HG03439 (cell line): ENCODE results near the gene APOBEC3H.

Source experiments
- ATAC-seq: cut with Tn5 transposase; IDR thresholded peaks from one replicate; pipeline ENCODE4 v1.9.1; 2021; ENCODE audit warnings: mild to moderate bottlenecking, moderate library complexity; ENCODE audit not compliant: unreplicated experiment

The APOBEC3H gene

DNA sequence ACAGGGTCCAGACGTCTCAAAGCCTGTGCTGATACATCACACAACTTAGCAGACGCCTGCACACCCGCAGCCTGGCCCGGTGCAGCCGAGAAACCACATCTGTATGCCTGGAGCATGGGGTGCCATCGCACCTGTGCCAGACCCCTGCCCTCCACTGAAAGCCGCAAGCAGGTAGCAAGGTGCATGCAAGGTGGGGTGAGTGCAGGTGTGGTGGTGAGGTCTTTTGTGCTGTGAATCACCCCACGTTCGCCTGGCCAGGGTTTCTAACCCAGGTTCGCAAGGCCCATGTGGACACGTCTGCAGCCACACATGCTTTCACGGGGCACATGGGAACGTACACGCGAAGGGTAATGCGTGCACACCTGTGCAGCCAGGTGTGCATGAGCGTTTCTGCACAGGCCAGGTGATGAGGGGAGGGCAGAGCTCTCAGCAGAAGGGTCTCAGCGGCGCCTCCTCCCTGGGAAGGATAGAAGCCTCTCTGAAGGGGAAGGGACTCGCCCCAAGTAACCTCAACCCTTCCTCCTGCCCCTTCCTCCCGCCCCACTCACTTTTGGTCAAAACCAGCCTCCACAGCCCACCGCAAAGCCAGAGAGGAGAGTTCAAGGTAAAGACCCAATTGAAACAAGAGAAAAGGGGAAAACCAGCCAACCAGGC, 36.0 kb downstream of the APOBEC3H start:
- no peak for ATAC-seq

DNA sequence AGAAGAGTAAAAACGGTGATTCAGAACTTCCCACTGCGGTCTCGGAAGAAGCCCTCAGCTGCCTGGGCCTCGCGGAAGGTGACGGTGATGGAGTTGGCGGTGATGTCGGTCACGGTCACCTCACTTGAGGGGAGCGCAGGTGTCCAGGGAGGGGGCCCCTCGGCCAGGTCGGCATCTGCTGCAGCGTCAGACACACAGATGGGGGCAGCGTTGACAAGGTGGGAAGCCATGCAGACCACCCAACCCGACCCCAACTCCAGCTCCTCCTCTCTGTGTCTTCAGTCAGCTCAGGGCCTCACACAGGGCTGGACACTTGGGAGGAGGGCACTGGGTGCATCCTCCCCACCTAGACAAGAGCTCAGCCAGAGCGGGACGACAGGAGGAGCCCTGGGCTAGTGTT, 36.8 kb downstream of the APOBEC3H start:
- no peak for ATAC-seq

DNA sequence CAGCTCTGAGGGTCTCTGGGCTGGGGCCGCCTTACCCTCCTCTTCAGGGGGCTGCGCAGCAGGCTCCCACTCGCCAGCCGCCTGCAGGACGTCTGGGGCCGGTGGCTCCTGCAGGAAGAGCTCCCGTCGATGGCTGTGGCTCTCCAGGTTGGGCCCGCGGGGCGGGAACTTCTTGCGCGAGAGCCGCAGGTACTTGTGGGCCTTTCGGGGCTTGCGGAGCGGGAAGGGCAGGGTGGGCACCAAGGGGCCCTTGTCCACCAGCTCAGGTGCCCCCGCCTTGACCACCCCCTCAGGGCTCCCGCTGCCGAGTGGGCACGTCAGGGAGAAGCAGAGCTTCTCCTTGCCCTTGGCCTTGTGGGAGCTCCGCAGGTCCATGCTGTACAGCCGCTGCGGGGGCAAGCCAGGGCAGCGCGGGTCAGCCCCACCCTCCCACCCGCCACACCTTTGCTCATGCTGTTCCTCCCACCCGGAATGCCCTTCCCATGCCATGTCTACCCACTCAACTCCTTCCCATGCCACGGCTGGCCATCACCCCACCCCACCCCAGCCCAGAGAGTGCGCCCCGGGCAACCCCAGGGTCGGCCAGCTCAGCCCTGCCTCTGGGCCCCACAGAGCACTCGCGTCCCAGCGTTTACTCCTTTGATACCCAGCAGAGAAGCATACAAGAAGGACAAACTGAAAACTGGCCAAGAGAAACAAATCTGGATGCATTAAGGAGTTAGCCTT, 37.5 kb downstream of the APOBEC3H start:
- no peak for ATAC-seq

DNA sequence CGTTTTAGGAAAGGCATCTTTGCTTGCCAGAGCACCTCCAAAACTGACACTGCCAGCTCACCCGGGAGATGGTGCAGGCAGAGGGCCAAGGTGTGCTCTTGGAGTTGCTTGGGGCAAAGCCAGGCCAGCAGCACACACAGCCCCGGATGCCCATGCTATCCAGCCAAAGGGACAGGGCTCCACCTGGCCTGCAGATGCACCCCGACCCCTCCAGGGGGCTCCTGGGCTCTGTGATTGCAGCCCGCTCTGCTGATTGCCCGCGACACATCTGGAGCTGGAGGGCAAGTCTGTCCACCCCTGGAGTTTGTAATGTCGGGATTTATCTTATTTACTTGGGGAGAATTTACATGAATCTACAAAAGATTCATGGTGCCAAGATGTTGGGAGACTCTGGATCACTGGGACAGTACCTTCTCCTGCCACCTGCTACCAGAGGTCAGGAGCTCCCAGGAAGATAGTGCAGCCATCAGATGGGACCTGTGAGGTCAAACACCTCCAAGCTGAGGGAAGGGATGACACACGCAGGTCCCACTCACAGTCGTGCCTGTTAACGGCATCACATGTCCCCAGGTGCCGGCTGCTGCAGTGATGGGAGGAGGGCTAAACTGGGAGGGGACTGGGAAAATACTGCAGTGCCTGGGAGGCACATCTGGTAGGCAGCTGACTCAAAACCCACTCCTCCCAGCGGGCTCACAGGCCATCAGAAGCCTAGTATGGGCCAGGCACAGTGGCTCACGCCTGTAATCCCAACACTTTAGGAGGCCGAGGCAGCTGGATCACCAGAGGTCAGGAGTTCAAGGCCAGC, 38.2 kb downstream of the APOBEC3H start:
- no peak for ATAC-seq

DNA sequence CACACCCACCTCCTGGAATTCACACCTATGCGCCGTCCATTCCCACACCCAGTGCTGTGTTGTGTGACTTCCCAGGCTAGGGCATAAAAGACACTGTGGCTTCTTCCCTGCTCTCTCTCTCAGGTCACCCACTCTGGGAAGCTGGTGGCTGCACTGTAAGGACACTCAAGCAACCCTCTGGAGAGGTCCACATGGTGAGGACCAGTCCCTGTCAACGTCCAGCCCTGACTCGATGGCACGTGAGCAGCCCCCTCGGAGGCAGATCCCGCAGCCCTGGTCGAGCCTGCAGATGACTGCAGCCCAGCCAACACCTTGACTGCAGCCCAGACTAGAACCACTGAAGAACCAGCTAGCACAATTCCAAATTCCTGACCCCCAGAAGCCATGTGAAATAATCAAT, 39.3 kb downstream of the APOBEC3H start:
- ATAC-seq = no peak

DNA sequence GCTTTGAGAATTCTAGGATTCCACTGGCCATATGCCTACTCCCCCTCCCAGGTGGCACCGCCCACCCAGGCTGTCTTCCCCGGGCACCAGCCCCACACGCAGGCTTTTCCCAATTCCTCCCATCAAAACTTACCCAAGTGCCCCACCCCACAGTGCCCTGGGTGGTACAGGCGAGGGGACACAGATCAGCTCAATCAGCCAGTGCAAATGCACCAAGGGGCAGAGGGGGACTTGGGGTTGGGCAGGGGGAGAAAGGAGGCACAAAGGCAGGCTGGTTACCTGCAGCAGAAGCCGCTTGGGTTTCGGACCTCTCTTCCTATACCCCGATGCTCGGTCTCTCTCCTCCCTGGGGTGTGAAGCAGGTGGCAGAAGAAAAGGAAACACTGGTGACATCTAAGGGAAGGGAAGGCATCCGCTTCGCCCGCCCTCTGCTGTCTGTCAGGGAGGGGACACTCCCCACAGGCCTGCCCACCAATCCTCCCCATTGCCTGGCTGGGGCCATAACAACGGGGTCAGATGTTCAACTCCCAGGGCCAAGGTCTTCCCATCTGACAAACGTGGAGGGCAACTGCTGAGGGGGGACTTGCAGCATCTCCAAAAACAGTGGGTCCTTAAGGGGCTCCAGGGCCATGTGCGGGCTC, 41.4 kb downstream of the APOBEC3H start:
- no peak for ATAC-seq

DNA sequence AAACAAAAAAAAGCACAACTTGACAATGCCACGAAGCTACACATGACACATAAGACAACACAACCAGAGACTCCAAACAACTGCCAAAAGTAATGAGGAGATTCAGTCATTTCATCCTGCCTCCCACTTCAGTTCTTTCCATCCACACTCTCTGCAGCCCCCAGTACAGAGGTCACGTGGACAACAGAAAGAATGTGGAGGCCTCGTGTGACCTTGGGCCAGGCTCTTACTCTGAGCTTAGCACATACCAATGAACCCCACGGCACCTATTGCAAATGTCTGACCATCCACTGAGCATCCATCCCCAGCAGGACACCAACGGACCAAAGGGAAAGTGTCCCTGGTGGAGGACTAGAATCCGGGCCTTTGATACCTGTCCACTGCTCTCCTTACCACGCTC, 42.9 kb downstream of the APOBEC3H start:
- ATAC-seq = no peak

DNA sequence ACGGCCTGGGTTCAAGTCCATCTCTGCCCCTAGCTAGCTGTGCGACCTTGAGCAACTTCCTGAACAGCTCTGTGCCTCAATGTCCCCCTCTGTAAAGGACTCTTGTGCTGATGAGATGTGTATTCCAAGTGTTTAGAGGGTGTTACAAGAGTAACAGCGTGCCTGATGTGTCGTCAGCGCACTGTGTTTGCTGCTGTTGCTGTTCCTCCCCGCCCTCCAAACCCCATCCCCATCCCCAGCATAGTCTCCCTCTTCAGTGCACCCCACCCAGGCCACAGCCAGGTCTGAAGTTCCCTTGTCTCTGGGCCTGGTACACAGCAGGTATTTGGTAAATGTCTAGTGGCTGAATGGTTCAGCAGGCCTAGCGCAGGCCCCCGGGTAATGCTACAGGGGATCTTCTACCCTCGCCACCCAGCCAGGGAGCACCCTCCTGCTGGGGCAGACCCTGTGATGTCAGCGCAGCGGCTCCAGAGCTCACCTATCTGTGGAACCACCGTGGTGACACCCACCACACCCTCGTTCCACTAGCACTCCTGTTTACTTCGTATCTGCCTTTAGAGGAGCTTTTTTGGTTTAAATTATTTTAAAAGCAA, 45.1 kb downstream of the APOBEC3H start:
- no peak for ATAC-seq

DNA sequence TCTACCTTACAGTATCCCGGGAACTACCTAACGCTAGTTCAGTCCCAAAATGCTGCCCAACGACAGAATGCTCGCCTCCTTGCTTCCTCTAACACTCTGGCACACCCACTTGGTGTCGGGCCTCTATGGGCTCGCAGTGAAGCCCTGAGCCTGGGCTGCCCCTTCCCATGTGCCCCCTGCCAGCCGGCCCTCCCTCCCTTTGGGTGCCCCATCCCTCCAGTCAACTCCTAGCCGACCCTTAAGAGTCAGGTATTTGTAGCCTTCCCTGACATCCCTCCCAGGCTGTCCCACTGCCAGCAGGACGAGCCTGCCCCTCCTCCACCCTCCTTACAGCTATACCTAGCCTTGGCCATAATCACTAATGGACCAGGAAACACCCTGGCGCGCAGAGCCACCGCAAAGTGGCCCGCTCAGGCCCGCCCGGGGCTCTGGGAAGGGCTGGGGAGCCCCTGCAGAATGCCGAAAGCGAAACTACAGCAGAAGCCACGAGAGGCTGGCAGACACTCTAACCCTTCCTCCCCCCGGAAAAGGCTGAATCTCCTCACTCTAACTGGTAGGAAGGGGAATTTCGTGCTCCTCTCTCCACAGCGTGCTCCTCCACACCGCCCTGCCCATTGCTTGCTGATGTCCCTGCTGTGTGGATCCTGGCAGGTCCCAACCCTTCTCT, 47.2 kb downstream of the APOBEC3H start:
- ATAC-seq = peak; percentile 31

DNA sequence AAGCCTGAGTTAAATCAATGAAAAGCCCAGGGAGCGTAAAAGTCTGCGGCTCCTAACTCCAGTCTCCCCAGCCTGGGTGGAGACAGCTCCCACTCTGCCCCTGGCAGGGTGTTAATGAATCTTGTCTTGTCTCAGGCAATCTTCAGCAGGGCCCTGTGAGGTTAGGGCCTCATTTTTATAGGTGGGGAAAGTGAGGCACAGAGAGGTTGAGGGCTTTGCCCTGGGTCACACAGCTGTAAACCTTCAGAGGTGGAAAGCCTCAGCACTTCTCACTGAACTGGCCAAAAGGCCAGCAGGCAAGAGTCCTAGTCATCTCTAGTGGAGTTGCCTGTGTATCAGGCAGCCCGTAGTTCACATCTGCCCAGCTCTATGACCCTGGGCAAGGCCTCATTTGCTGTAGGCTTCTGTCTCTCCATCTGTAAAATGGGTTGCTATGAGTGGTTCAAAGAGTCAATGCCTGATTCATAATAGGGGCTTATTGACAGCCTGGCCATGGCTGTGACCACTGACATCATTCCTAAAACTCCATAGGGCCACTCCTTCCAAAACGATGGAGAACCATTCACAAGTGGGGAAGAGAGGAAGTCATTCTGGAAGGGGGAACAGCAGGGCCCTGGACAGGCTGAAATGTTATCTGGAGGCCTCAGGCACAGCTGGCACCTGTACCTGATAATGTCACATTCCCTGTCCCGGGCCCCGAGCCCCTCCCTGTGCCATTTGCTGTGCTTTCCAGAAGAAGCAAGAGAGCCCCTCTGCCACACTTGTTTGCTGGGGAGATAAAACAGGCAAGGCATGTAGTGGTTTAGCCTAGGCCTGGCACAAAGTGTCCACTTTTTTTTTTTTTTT, 49.4 kb downstream of the APOBEC3H start:
- ATAC-seq = no peak

DNA sequence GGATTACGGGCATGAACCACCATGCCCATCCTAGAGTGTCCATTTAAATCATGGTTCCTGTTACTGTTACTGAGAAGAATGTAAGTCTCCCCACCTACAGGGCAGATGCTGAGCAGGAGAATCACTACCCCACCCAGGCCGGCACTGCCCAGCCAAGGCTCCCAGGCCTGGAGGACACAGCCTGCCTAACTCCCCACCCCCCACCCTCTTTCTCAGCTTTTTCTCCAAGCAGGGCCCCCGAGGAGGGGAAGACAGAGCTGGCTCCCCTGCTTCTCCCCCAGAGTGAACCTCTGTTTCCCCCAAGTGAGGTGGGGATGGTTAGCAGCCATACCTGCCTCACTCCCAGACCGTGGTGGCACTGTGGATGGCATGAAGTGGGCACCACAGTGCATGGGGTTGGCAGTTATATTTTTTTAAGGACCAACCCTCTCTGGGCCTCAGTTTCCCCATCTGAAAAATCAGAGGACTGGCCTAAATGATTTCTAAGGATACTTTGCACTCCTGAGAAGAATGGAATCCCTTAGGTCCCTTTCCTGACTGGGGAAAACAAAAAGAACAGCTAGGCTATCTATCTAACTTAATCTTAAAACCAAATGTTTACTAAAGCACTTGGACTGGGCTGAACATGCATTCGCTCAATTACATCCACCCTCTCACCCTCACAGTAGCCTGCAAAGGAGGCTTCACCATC, 50.4 kb downstream of the APOBEC3H start:
- ATAC-seq = no peak

DNA sequence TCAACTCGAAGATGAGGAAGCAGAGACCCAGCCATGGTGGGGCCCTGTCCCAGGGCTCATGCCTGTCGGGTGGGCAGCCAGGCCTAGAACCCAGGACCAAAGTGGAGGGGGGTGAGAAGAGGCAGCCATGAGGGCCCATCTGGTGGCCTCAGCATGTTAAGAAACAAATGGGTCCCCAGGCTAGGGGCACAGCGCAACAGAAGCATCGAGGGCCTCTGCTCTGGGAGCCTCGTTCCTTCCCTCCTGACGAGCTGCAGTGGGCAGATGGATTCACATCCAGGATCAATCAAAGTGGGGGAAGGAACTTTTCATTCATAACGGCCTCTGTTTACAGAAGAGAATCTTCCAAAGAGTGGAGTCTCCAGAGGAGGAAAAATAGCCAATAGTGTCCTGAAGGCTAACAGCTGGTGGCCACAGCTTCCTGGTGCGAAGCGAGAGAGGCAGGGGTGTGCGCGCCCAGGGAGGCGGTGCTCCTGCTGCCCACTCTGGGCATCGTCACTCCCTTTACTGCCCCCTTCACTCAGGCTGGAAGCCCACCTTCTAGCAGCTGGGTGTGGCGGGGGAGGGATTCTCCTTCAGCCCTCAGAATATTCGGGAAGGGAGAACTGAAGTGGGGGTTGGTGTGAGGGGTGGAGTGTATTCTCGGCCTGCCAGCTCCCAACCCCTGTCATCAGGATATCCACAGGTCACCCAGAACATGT, 51.1 kb downstream of the APOBEC3H start:
- no peak for ATAC-seq

DNA sequence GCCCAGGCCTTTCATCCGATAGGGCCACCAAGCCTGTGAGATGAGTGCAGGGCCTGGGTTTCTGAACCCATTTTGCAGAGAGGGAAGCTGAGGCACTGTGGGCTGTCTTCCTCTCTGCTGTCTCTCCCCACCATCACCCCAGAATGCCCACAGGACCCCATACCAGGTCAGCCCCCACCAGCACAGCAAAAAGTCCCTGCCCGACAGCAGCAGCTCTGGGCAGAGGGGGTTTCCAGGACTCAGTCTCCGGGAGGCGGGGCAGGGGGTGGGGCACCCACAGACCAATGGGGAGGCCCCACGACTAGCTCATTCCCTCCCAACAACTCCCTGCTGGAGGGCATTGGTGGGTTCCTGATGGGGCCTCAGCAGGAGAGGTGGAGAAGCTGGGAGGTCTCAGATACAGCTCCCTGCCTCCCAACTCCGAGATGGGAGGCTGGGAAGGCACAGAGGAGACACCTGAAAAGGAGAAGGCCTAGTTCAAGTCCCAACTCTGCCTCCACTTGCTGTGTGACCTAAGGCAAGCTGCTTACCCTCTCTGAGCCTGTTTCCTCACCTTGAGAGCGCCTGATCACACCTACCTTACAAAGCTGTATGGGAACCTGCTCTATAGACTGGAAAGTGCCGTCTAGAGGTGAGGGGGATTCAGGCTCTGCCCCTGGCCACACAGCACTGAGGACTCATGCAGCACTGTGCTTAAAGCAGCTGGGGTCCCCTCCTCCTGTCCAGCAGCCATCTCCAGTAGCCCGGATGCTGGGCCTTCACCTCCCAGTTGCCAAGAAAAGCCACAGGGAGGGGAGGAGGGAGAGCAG, 51.9 kb downstream of the APOBEC3H start:
- ATAC-seq = no peak

DNA sequence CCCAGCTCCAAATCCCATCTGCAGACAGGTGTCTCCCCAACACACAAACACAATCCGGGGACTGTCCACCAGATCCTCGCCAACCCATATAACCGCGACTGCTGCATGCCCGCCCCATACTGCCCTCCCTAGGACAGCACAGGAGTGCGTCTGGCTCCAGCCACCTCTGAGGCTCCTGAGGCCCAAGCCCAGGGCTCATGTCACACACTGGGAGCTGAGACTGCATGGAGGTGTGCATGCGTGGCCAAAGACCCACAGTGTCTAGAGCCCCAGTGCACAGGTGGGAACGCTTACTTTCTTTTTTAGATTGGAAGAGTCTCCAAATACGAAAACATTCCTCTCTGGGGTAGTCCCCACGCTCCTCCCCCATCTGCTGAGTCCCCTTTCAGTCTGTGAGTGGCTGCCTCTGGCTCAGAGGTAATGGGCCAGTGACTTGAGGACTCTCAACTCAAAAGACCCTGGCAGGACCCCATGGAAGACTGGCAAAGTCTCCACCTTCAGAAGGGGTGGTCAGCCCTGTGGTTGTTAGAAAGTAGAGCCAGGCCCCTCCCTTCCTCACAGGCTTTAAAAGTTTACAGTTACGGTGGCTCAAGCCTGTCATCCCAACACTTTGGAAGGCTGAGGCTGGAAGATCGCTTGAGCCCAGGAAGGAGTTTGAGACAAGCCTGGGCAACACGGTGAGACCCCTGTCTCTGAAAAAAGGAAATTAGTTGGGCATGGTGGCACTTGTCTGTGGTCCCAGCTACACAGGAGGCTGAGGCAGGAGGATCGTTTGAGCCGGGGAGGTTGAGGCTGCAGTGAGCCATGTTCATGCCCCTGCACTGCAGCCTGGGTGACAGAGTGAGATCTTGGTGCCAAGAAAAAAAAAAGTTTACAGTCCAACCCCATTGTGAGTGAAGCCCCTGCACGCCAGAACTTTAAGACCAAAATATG, 53.1 kb downstream of the APOBEC3H start:
- no peak for ATAC-seq

DNA sequence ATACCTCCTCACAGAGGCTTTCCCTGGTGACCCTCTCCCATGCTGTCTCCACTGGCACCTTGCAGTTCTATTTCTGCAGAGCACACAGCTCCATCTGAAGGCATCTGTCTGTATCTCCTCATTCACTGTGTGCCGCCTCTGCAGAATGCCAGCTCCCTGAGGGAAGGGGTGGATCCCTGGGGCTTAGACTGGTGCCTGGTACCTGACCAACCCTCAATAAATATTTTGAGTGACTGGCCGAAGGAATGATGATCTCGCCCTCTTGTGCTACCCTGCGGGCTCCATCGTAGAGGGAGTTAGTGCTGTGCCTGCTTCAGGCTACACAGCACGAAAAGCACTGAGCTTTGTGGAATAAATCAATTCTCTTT, 53.8 kb downstream of the APOBEC3H start:
- ATAC-seq = no peak

DNA sequence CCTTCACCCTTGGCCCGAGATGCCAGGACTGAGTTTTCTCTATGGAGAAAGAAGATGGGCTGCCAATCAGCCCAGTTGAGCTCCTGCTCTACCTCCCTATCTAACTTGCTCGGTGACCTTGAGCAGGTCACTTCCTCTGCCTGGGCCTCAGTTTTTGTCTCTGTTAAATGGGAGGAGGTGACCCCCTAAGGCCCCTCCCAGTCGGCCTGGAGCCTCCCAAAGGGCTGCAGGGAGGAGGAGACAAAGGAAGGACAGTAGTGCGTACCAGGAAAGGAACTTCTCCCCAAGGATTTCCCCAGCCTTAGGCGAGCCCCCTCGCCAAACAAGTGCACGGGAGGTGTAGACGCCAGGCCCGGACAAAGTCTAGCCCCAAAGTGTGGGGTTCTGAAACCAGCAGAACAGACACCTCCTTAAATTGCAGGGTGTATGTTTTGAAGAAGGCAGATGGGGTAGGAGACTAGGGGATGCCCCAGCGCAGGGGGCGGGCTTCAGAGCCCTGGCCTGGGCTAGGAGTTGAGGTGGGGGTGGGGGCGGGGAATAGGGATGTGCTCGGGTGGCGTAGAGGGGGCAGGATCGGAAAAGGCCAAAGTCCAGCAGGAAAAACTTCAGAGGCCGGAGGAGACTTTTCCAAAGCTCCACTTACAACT, 54.4 kb downstream of the APOBEC3H start:
- no peak for ATAC-seq
